NCI-H2107 (cell line): ENCODE results near the gene ARF1.

Experiments
- DNase-seq: peaks from one replicate; lab custom pipeline; 2025; lab: John Stamatoyannopoulos, UW

Gene ARF1

GRCh38 chr1:228071839-228072657 is 10.5 kb upstream of the ARF1 start:
- no peak for DNase-seq

- no peak for DNase-seq
Measured at GRCh38 chr1:228072658-228073043, 9.9 kb upstream of the ARF1 start.

- no peak for DNase-seq
Measured at GRCh38 chr1:228073061-228073856, 9.2 kb upstream of the ARF1 start.

- no peak for DNase-seq
Measured at GRCh38 chr1:228073857-228074545, 8.5 kb upstream of the ARF1 start.

- no peak for DNase-seq
Measured at GRCh38 chr1:228074954-228075730, 7.4 kb upstream of the ARF1 start.

GRCh38 chr1:228075801-228076271 is 6.7 kb upstream of the ARF1 start:
- DNase-seq = no peak

- no peak for DNase-seq
Measured at GRCh38 chr1:228076796-228077430, 5.6 kb upstream of the ARF1 start.

GRCh38 chr1:228077565-228078330 is 4.8 kb upstream of the ARF1 start:
- DNase-seq = no peak

- no peak for DNase-seq
Measured at GRCh38 chr1:228079013-228079412, 3.5 kb upstream of the ARF1 start.

- no peak for DNase-seq
Measured at GRCh38 chr1:228079601-228080263, 2.8 kb upstream of the ARF1 start.

GRCh38 chr1:228081144-228081543 is 1.4 kb upstream of the ARF1 start:
- no peak for DNase-seq

- DNase-seq = no peak
Measured at GRCh38 chr1:228081578-228082213, 812 bp upstream of the ARF1 start.

GRCh38 chr1:228082918-228083870 is 686 bp downstream of the ARF1 start:
- no peak for DNase-seq

GRCh38 chr1:228083871-228084278 is 1.4 kb downstream of the ARF1 start:
- no peak for DNase-seq

- no peak for DNase-seq
Measured at GRCh38 chr1:228084325-228084724, 1.8 kb downstream of the ARF1 start.

GRCh38 chr1:228084797-228085196 is 2.3 kb downstream of the ARF1 start:
- DNase-seq = no peak

- DNase-seq = no peak
Measured at GRCh38 chr1:228085287-228085951, 2.9 kb downstream of the ARF1 start.

GRCh38 chr1:228087771-228088251 is 5.3 kb downstream of the ARF1 start:
- no peak for DNase-seq
